ENCODE data around the gene SLIT3.

SLIT3 gene

DNA sequence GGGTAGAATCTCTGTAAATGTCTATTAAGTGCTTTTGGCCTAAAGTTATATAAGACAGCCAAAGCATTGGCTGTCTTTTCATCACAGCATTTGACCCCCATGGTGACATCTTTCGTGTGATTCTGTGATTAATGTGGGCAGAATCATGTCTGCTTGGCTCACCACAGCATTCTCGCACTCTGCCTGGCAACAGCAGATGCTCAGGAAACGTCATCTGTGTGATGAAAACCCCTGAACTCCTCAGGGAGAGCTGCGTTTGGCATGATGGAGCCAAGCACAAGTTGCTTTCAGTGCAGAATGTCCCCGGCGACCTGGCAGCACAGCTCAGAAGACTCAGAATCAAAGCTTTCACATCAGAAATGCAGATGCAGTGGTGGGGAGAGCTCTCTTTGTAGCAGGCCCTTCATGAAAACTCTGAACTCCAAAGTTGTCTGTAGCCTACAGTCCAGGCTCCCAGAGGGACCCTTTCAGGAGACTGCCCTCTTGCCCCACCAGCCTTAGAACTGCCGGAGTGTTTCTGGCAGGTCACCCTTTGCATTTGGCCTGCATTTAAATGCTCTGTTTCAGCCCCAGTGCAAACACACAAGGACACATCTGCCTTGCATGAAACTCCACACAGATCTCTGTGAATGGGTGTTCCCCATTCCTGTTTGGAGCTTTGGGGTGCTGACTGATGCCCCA lies 566.2 kb downstream of the SLIT3 start:
- TF ChIP-seq MYC (IDR thresholded peaks at IDR 0.05; ENCODE audit: low read depth, low read length) (no peak), POLR2A (IDR thresholded peaks at IDR 0.05; ENCODE audit: extremely low read depth, insufficient read length) (no peak), CTCF (IDR thresholded peaks at IDR 0.05; ENCODE audit: low read depth, low read length) (no peak)
- TF ChIP-seq, protein P1, sequence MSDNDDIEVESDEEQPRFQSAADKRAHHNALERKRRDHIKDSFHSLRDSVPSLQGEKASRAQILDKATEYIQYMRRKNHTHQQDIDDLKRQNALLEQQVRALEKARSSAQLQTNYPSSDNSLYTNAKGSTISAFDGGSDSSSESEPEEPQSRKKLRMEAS (IDR thresholded peaks at IDR 0.05; ENCODE audit: low read depth, low read length) = no peak
- no peak overlapping the region for H3K4me3 ChIP-seq (ENCODE audit: low read depth, low read length)
- DNase-seq (ENCODE audit: low read depth) = no peak

DNA sequence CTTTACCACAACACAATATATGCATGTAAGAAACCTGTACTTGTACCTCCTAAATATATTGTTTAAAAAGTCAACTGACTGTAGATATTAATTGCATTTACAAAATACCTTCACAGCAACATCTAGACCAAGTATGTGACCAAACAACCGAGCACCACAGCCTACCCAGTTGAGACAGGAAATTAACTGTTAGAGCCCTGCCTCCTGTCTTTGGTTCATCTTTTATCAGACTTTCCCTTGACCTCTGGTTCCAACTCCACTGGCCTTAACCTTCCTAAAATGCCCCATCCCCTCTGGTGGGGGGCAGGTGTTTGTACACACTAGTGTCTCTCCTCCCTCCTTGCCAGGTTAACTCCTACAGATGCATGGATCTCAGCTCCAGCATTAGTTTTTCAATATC lies 566.8 kb downstream of the SLIT3 start:
- TF ChIP-seq POLR2A (IDR thresholded peaks at IDR 0.05; ENCODE audit: extremely low read depth, insufficient read length) = no peak
- TF ChIP-seq CTCF (IDR thresholded peaks at IDR 0.05; ENCODE audit: low read depth, low read length) = no peak
- TF ChIP-seq, protein P1 (IDR thresholded peaks at IDR 0.05; ENCODE audit: low read depth, low read length) = no peak
- no peak for TF ChIP-seq MYC (IDR thresholded peaks at IDR 0.05; ENCODE audit: low read depth, low read length)
- DNase-seq (ENCODE audit: low read depth) = no peak
- no peak overlapping the region for H3K4me3 ChIP-seq (ENCODE audit: low read depth, low read length)

DNA sequence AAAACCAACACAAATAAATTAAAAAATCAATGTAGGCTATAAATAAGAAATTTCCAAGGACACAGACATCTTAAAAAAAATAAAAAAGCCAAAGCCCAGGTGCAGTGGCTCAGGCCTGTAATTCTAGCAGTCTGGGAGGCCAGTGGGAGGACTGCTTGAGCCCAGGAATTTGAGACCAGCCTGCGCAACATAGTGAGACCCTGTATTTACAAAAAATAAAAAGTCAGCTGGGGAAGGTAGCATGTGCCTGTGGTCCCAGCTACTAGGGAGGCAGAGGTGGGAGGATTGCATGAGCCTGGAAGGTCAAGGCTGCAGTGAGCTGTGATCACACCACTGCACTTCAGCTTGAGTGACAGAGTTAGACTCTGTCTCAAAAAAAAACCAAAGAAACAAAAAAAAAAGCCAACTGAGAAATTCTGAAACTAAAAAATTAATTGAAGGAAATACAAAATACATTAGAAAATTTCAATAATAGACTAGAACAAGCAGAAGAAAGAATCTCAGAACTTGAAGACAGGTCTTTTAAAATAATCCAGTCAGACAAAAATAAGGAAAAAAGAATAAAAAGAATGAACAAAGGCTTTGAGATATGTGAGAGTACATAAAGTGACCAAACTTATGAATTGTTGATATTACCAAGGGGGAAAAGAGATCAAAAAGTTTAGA lies 572.3 kb downstream of the SLIT3 start:
- no peak for DNase-seq (ENCODE audit: low read depth)
- no peak overlapping the region for H3K4me3 ChIP-seq (ENCODE audit: low read depth, low read length)
- no peak for TF ChIP-seq MYC (IDR thresholded peaks at IDR 0.05; ENCODE audit: low read depth, low read length)
- TF ChIP-seq, protein P1 (IDR thresholded peaks at IDR 0.05; ENCODE audit: low read depth, low read length) = no peak
- TF ChIP-seq POLR2A (IDR thresholded peaks at IDR 0.05; ENCODE audit: extremely low read depth, insufficient read length) = no peak
- TF ChIP-seq CTCF (IDR thresholded peaks at IDR 0.05; ENCODE audit: low read depth, low read length) = no peak

- TF ChIP-seq MYC (IDR thresholded peaks at IDR 0.05; ENCODE audit: low read depth, low read length) (no peak), POLR2A (IDR thresholded peaks at IDR 0.05; ENCODE audit: extremely low read depth, insufficient read length) (no peak), CTCF (IDR thresholded peaks at IDR 0.05; ENCODE audit: low read depth, low read length) (no peak)
- TF ChIP-seq, protein P1 (IDR thresholded peaks at IDR 0.05; ENCODE audit: low read depth, low read length) = no peak
- no peak for DNase-seq (ENCODE audit: low read depth)
Observed at GRCh38 chr5:168727547-168727946, 573.4 kb downstream of the SLIT3 start.

DNA sequence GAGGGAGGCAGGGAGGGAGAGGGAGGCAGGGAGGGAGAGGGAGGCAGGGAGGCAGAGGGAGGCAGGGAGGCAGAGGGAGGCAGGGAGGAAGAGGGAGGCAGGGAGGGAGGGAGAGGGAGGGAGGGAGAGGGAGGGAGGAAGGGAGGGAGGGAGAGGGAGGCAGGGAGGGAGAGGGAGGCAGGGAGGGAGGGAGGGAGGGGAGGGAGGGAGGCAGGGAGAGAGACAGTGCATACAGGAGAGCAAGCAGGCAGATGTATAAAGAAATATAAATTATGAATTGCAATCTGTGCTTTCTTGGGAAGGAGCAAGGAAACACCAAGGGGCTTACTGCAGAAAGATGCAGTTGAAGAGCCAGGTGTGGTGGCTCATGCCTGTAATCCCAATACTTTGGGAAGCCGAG lies 574.6 kb downstream of the SLIT3 start:
- TF ChIP-seq POLR2A (IDR thresholded peaks at IDR 0.05; ENCODE audit: extremely low read depth, insufficient read length) (no peak), CTCF (IDR thresholded peaks at IDR 0.05; ENCODE audit: low read depth, low read length) (no peak), MYC (IDR thresholded peaks at IDR 0.05; ENCODE audit: low read depth, low read length) (no peak)
- no peak for DNase-seq (ENCODE audit: low read depth)
- no peak overlapping the region for H3K4me3 ChIP-seq (ENCODE audit: low read depth, low read length)

More at GRCh38 chr5:168727547-168727946, 573.4 kb downstream of the SLIT3 start:
- no peak overlapping the region for H3K4me3 ChIP-seq (ENCODE audit: low read depth, low read length)

Data from NB4 (cell line).